ENCODE measurements around the gene TMEM33.

Gene TMEM33

GRCh38 chr4:41940834-41941233 is 5.6 kb downstream of the TMEM33 start:
- no peak for DNase-seq

- DNase-seq, result no peak
Measured at GRCh38 chr4:41943506-41943905, 8.3 kb downstream of the TMEM33 start.

- no peak for DNase-seq
Measured at GRCh38 chr4:41944089-41944488, 8.9 kb downstream of the TMEM33 start.

GRCh38 chr4:41949531-41949930 is 14.3 kb downstream of the TMEM33 start:
- no peak for DNase-seq

- DNase-seq, result no peak
Measured at GRCh38 chr4:41957634-41958033, 22.4 kb downstream of the TMEM33 start.

GRCh38 chr4:41963105-41963504 is 27.9 kb downstream of the TMEM33 start:
- no peak for DNase-seq

- no peak for DNase-seq
Measured at GRCh38 chr4:41964401-41964800, 29.2 kb downstream of the TMEM33 start.

- DNase-seq, result no peak
Measured at GRCh38 chr4:41967392-41967791, 32.2 kb downstream of the TMEM33 start.

- DNase-seq, result no peak
Measured at GRCh38 chr4:41969671-41970070, 34.4 kb downstream of the TMEM33 start.

- DNase-seq, result no peak
Measured at GRCh38 chr4:41975341-41975740, 40.1 kb downstream of the TMEM33 start.

GRCh38 chr4:41976775-41977516 is 41.7 kb downstream of the TMEM33 start:
- no peak for DNase-seq

GRCh38 chr4:41977709-41978108 is 42.5 kb downstream of the TMEM33 start:
- DNase-seq, result no peak

- DNase-seq, result no peak
Measured at GRCh38 chr4:41981456-41981855, 46.2 kb downstream of the TMEM33 start, which contains the start of gene DCAF4L1. TSS of gene DCAF4L1 (plus strand) at chr4:41981756. CDS start at chr4:41981793, 37 bp downstream.

GRCh38 chr4:41982716-41983115 is 47.5 kb downstream of the TMEM33 start:
- DNase-seq, result no peak

GRCh38 chr4:41985151-41985550 is 49.9 kb downstream of the TMEM33 start:
- no peak for DNase-seq

- DNase-seq, result no peak
Measured at GRCh38 chr4:41989994-41990364, 54.8 kb downstream of the TMEM33 start.

GRCh38 chr4:41990365-41991111 is 55.3 kb downstream of the TMEM33 start, which contains the start of gene SLC30A9:
TSS of gene SLC30A9 (plus strand) at chr4:41990530. CDS start at chr4:41990652, 122 bp downstream.
- peak; percentile 88 for DNase-seq

- DNase-seq, result no peak
Measured at GRCh38 chr4:41991916-41992767, 56.9 kb downstream of the TMEM33 start.

- DNase-seq, result no peak
Measured at GRCh38 chr4:41992967-41993857, 58.0 kb downstream of the TMEM33 start.

- DNase-seq, result no peak
Measured at GRCh38 chr4:41994461-41994985, 59.3 kb downstream of the TMEM33 start.

GRCh38 chr4:41998019-41998418 is 62.8 kb downstream of the TMEM33 start:
- no peak for DNase-seq

- no peak for DNase-seq
Measured at GRCh38 chr4:41999321-41999720, 64.1 kb downstream of the TMEM33 start.
